Stomach (tissue), 9 donors: Measurements from ENCODE around the gene GPS1. TPM values are rescaled to one million over a fixed set of nuclear protein-coding genes. Genes with fewer than 3 reads are reported as not detected.

Experiments
- DNase-seq, 2 donors: peaks; one replicate each; pipeline versions ENCODE4 v3.0.0 to v3.0.0-alpha.2; 2013 to 2019
- H3K27ac ChIP-seq, 5 donors: fragments of 200-600 bp in 4 of 5; sonication (generic) in 4 of 5; one replicate each; pipeline ENCODE4 v1.5.1; 2013 to 2019; ENCODE audit warnings: mild to moderate bottlenecking in 1 of 5, moderate library complexity in 1 of 5
- H3K27me3 ChIP-seq, 3 donors: fragments of 200-600 bp; sonication (generic); one replicate each; pipeline ENCODE4 v1.5.1; 2017 to 2019; ENCODE audit warnings: mixed run types in 1 of 3
- H3K36me3 ChIP-seq, 4 donors: fragments of 200-600 bp; sonication (generic); 1 replicate in 3 of 4; 2 replicates in 1 of 4; pipeline ENCODE4 v1.5.1; 2016 to 2019
- H3K4me1 ChIP-seq, 4 donors: fragments of 200-600 bp; sonication (generic); one replicate each; pipeline ENCODE4 v1.5.1; 2016 to 2019
- H3K4me3 ChIP-seq, 4 donors: fragments of 200-600 bp; sonication (generic) in 3 of 4; one replicate each; pipeline ENCODE4 v1.5.1; 2016 to 2019; ENCODE audit warnings: mild to moderate bottlenecking in 1 of 4
- H3K9me3 ChIP-seq, 4 donors: fragments of 200-600 bp; sonication (generic); one replicate each; pipeline ENCODE4 v1.5.1; 2016 to 2019
- EP300 ChIP-seq: sonication (generic); formaldehyde crosslinking; IDR thresholded peaks from one replicate; pipeline ENCODE4 v1.6.1; 2017; ENCODE audit warnings: antibody characterized with exemption
- POLR2A ChIP-seq, 4 donors: fragments of 450-650 bp; IDR thresholded peaks; one replicate each; pipeline ENCODE4 v1.6.1; 2016; ENCODE audit warnings: antibody characterized with exemption in 4 of 4, control low read depth in 2 of 4, mild to moderate bottlenecking in 1 of 4, moderate library complexity in 1 of 4
- POLR2AphosphoS5 ChIP-seq, 3 donors: sonication (generic); formaldehyde crosslinking; IDR thresholded peaks; one replicate each; pipeline ENCODE4 v1.6.1; 2016; ENCODE audit warnings: antibody characterized with exemption in 3 of 3
- WGBS, 5 donors: extraction: QIAGEN DNeasy Blood & Tissue Kit in 3 of 5; methylation state at CpG; one replicate each; pipeline versions ENCODE4 v1.1.5 to v1.1.7; 2013 to 2018; 5-methylcytosine and 5-hydroxymethylcytosine counted together
- intact Hi-C: fragments of 100-400 bp; cut with DNase I; formaldehyde crosslinking; loops from one replicate; pipeline ENCODE4 v1.15.1; 2023; ENCODE audit warnings: low total_unique reads
- polyA plus RNA-seq, 3 donors: library from polyadenylated mRNA; stranded (reverse); fragments of 200-250 nt; gene quantifications; one replicate each; pipeline ENCODE4 v1.2.3, GENCODE V29; 2013
- total RNA-seq, 5 donors: library from RNA; depleted of rRNA; stranded (reverse); fragments of >200 nt; gene quantifications; one replicate each; pipeline versions ENCODE4 v1.1.0 to v1.2.3, GENCODE V29; 2014 to 2016
- TF ChIP-seq, protein P1 (sequence below), 7 experiments: fragments of 450-650 bp in 4 of 7; fragments of 200-600 bp in 3 of 7; sonication (generic) in 3 of 7; IDR thresholded peaks; one replicate each; pipeline ENCODE4 v1.5.1; 2016 to 2019; ENCODE audit warnings: antibody characterized with exemption in 7 of 7, control low read depth in 2 of 7, mild to moderate bottlenecking in 1 of 7
- donor health status: healthy with polysubstance abuse.
- donor health status: Bipolar disorder and iron deficiency.
- donor health status: healthy.

The GPS1 gene
- total and polyA plus RNA-seq, 8 donors = 28.0 to 329 (median 101) TPM

DNA sequence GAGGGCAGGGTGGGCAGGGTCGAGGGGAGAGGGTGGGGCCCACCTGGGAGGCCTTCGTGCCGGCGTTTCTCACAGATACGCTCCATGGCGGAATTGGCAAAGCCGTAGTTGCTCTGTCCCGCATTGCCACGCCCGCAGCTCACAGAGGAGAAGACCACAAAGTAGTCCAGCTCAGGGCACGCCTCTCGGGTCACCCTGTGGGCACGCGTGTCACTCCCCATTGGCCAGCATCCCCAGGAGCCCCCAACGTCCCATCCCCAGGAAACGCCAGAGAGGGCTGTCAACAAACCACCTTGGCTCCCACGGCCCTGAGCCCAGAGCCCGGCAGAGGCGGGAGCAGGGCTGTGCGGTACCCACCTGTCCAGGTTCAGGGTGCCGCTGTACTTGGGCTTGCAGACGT lies 30.3 kb downstream of the GPS1 start:
- intact Hi-C loops = no loop called here

DNA sequence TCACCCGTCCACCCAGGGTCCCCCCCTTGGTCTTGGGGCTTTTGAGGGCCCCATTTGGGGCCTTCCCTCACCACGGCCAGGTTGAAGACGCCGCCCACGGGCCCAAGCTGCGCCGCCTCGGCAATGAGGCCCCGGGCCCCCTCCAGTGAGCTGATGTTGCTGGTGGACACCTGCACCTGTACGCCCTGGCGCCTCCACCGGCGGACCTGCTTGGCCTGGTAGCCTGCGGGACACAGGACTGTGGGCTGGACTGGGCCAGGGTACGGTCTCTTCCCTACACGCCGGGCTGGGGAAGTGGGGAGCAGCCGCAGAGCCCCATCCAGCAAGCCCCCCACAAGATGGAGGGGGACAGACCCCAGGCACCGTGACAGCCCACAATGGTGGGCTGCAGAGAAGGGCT lies 30.8 kb downstream of the GPS1 start:
- DNase-seq = no peak
- Histone ChIP-seq H3K9me3 (no peaks in the 10 kb centered on the region), H3K27me3 (no peaks in the 10 kb centered on the region), H3K27ac (no peak overlapping the region), H3K4me1 (no peaks in the 10 kb centered on the region), H3K36me3 (peaks cover 85 to 99% (median 97%) of the 10 kb centered on the region in 4 donors), H3K4me3 (no peak overlapping the region)
- WGBS, 5 donors = 90 to 93% (median 92%) methylated on average over 18 to 19 of the region's 19 CpGs
- intact Hi-C loops = no loop called here
- TF ChIP-seq POLR2A (IDR thresholded peaks at IDR 0.05) (no peak), POLR2AphosphoS5 (IDR thresholded peaks at IDR 0.05) (no peak), EP300 (no peak)
- TF ChIP-seq, protein P1, sequence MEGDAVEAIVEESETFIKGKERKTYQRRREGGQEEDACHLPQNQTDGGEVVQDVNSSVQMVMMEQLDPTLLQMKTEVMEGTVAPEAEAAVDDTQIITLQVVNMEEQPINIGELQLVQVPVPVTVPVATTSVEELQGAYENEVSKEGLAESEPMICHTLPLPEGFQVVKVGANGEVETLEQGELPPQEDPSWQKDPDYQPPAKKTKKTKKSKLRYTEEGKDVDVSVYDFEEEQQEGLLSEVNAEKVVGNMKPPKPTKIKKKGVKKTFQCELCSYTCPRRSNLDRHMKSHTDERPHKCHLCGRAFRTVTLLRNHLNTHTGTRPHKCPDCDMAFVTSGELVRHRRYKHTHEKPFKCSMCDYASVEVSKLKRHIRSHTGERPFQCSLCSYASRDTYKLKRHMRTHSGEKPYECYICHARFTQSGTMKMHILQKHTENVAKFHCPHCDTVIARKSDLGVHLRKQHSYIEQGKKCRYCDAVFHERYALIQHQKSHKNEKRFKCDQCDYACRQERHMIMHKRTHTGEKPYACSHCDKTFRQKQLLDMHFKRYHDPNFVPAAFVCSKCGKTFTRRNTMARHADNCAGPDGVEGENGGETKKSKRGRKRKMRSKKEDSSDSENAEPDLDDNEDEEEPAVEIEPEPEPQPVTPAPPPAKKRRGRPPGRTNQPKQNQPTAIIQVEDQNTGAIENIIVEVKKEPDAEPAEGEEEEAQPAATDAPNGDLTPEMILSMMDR (IDR thresholded peaks at IDR 0.05) = no peak

More for the DNA sequence above, 30.3 kb downstream of the GPS1 start:
- Histone ChIP-seq H3K36me3 (peaks cover 81 to 94% (median 92%) of the 10 kb centered on the region in 4 donors), H3K9me3 (no peaks in the 10 kb centered on the region), H3K4me1 (no peaks in the 10 kb centered on the region), H3K27me3 (no peaks in the 10 kb centered on the region), H3K4me3 (no peak overlapping the region), H3K27ac (no peak overlapping the region)
- DNase-seq = no peak
- WGBS, 5 donors = 84 to 89% (median 85%) methylated on average over 17 to 22 of the region's 22 CpGs
- TF ChIP-seq EP300 (no peak), POLR2A (IDR thresholded peaks at IDR 0.05) (no peak), POLR2AphosphoS5 (IDR thresholded peaks at IDR 0.05) (no peak)
- TF ChIP-seq, protein P1 (IDR thresholded peaks at IDR 0.05) = no peak

DNA sequence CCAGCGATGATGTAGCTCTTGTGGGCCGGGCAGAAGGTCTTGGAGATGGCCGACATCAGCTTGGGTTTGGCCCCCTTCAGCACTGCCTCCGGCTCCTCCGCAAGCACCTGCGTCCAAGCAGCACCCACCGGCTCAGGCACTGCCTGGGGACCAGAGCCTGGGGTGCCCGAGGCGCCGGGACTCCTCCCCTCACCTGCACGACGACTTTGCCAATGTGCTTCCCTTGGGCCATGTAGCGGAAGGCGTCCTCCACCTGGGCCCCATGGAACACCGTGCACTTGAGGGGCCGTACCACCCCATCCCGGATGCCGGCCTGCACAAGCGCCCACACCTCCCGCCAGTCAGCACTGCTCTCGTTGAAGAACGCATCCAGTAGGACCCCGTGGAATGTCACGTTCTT lies 31.3 kb downstream of the GPS1 start:
- no peak for TF ChIP-seq POLR2AphosphoS5 (IDR thresholded peaks at IDR 0.05)
- TF ChIP-seq EP300 = no peak
- TF ChIP-seq, protein P1 (IDR thresholded peaks at IDR 0.05) = no peak
- TF ChIP-seq POLR2A (IDR thresholded peaks at IDR 0.05) = no peak
- 92 to 94% (median 92%) methylated on average over 22 to 24 of the region's 24 CpGs for WGBS, 5 donors
- Histone ChIP-seq H3K4me3 (no peak overlapping the region), H3K27me3 (no peaks in the 10 kb centered on the region), H3K36me3 (peaks cover 91 to 100% (median 100%) of the 10 kb centered on the region in 4 donors), H3K4me1 (no peaks in the 10 kb centered on the region), H3K9me3 (no peaks in the 10 kb centered on the region), H3K27ac (no peak overlapping the region)
- intact Hi-C loops = no loop called here
- DNase-seq = no peak

DNA sequence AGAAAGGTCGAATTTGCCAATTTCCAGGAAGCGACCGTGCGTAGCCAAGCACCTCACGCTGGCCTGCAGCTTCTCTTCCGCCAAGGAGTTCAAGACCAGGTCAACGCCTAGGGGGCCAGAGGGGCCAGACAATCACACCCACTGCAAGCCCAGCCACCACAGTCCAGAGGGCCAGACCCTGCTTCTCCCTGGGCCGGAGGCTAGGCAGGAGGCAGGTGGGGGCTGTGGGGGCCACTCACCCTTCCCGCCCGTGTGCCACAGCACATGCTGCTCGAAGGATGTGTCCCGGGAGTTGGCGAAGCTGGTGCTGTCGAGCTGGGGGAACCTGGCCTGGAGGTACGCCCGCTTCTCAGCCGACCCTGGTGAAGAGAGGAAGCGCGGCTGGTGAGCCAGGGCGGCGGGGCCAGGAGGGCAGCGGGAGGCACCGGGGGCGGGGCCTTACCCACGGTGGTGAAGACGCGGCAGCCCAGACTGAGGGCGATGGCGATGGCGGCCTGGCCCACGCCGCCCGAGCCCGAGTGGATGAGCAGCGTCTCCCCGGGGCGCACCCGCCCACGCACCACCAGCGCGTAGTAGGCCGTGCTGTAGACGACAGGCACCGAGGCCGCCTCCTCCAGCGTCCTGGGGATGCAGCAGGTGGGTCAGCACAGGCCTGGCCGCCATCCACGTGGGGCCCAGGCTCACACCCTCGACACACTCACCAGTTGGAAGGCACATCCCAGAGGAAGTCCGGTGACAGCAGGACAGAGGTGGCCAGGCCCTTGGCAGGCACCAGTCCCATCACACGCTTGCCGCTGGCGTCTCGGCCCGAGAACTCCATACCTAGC lies 32.0 kb downstream of the GPS1 start:
- no peak for TF ChIP-seq POLR2AphosphoS5 (IDR thresholded peaks at IDR 0.05)
- TF ChIP-seq, protein P1 (IDR thresholded peaks at IDR 0.05) = no peak
- TF ChIP-seq EP300 = no peak
- TF ChIP-seq POLR2A (IDR thresholded peaks at IDR 0.05) = no peak
- intact Hi-C loops = no loop called here
- Histone ChIP-seq H3K9me3 (no peaks in the 10 kb centered on the region), H3K4me3 (no peak overlapping the region), H3K27me3 (no peaks in the 10 kb centered on the region), H3K4me1 (no peaks in the 10 kb centered on the region), H3K36me3 (peaks cover 98 to 100% (median 100%) of the 10 kb centered on the region in 4 donors), H3K27ac (no peak overlapping the region)
- no peak for DNase-seq
- 90 to 96% (median 92%) methylated on average over 43 to 55 of the region's 55 CpGs for WGBS, 5 donors
